H9 (cell line): ENCODE results near the gene NOL9. TPM values are rescaled to one million over a fixed set of nuclear protein-coding genes. Genes with fewer than 3 reads are reported as not detected.

Source experiments
- DNase-seq: peaks from one replicate; pipeline ENCODE4 v3.0.0-alpha.2; 2017
- H2AFZ ChIP-seq: one replicate; pipeline ENCODE4 v1.6.1; 2013; ENCODE audit warnings: mild to moderate bottlenecking, low read length, control low read depth, moderate library complexity
- H2AK5ac ChIP-seq: 2 replicates; pipeline ENCODE4 v1.6.1; 2013; ENCODE audit warnings: low read length, control low read depth, mixed read lengths; ENCODE audit not compliant: insufficient read length
- H2BK120ac ChIP-seq: one replicate; pipeline ENCODE4 v1.6.1; 2013; ENCODE audit warnings: low read depth, mild to moderate bottlenecking, low read length, control low read depth, inconsistent platforms; ENCODE audit not compliant: poor library complexity, severe bottlenecking
- H2BK12ac ChIP-seq: 2 replicates; pipeline ENCODE4 v1.6.1; 2013; ENCODE audit warnings: low read length, control low read depth, mixed read lengths, low read depth; ENCODE audit not compliant: insufficient read length
- H2BK15ac ChIP-seq: 2 replicates; pipeline ENCODE4 v1.6.1; 2013; ENCODE audit warnings: low read depth, low read length, control low read depth
- H2BK20ac ChIP-seq: one replicate; pipeline ENCODE4 v1.6.1; 2013; ENCODE audit warnings: low read depth, mild to moderate bottlenecking, low read length, control low read depth, inconsistent platforms; ENCODE audit not compliant: poor library complexity, severe bottlenecking
- H2BK5ac ChIP-seq: 2 replicates; pipeline ENCODE4 v1.6.1; 2013; ENCODE audit warnings: low read length, control low read depth, mixed read lengths; ENCODE audit not compliant: insufficient read length
- H3K14ac ChIP-seq: 2 replicates; pipeline ENCODE4 v1.6.1; 2013; ENCODE audit warnings: low read length, control low read depth; ENCODE audit not compliant: insufficient read depth
- H3K18ac ChIP-seq: 2 replicates; pipeline ENCODE4 v1.6.1; 2013; ENCODE audit warnings: low read depth, mild to moderate bottlenecking, mixed read lengths, low read length, control low read depth; ENCODE audit not compliant: insufficient read length
- H3K23ac ChIP-seq: 2 replicates; pipeline ENCODE4 v1.6.1; 2013; ENCODE audit warnings: low read length, control low read depth, mixed read lengths, low read depth; ENCODE audit not compliant: insufficient read length
- H3K23me2 ChIP-seq: 2 replicates; pipeline ENCODE4 v1.6.1; 2013; ENCODE audit warnings: low read depth, mild to moderate bottlenecking, mixed read lengths, low read length, control low read depth; ENCODE audit not compliant: insufficient read length, poor library complexity, severe bottlenecking
- H3K27ac ChIP-seq: 2 replicates; pipeline ENCODE4 v1.5.1; 2013; ENCODE audit warnings: low read length, control low read depth, mixed read lengths, low read depth; ENCODE audit not compliant: insufficient read length
- H3K27me3 ChIP-seq: 2 replicates; pipeline ENCODE4 v1.6.1; 2013; ENCODE audit warnings: low read length, control low read depth, inconsistent platforms; ENCODE audit not compliant: insufficient read depth
- H3K4ac ChIP-seq: 2 replicates; pipeline ENCODE4 v1.6.1; 2013; ENCODE audit warnings: low read depth, mild to moderate bottlenecking, control low read depth, inconsistent platforms, low read length, moderate library complexity
- H3K4me1 ChIP-seq: 2 replicates; pipeline ENCODE4 v1.6.1; 2013; ENCODE audit warnings: low read length, control low read depth, inconsistent platforms; ENCODE audit not compliant: insufficient read depth
- H3K4me2 ChIP-seq: 2 replicates; pipeline ENCODE4 v1.6.1; 2013; ENCODE audit warnings: low read length, control low read depth, mixed read lengths; ENCODE audit not compliant: insufficient read length, insufficient read depth
- H3K56ac ChIP-seq: 2 replicates; pipeline ENCODE4 v1.6.1; 2013; ENCODE audit warnings: low read depth, mild to moderate bottlenecking, mixed read lengths, low read length, control low read depth; ENCODE audit not compliant: insufficient read length
- H3K79me1 ChIP-seq: 2 replicates; pipeline ENCODE4 v1.6.1; 2013; ENCODE audit warnings: low read depth, mild to moderate bottlenecking, moderate library complexity, low read length, control low read depth, inconsistent platforms; ENCODE audit not compliant: insufficient read depth, poor library complexity, severe bottlenecking
- H3K79me2 ChIP-seq: 2 replicates; pipeline ENCODE4 v1.6.1; 2013; ENCODE audit warnings: low read length, control low read depth, inconsistent platforms; ENCODE audit not compliant: insufficient read depth
- H3K9ac ChIP-seq: 2 replicates; pipeline ENCODE4 v1.6.1; 2013; ENCODE audit warnings: low read length, control low read depth, mixed read lengths; ENCODE audit not compliant: insufficient read length; ENCODE audit errors: extremely low read depth
- H3K9me3 ChIP-seq: one replicate; pipeline ENCODE4 v1.6.1; 2013; ENCODE audit warnings: low read depth, low read length, inconsistent platforms; ENCODE audit not compliant: control insufficient read depth
- H3T11ph ChIP-seq: one replicate; pipeline ENCODE4 v1.6.1; 2013; ENCODE audit warnings: mild to moderate bottlenecking, low read length, control low read depth, inconsistent platforms
- H4K20me1 ChIP-seq: one replicate; pipeline ENCODE4 v1.6.1; 2013; ENCODE audit not compliant: control insufficient read depth, insufficient read length, insufficient read depth
- H4K5ac ChIP-seq: 2 replicates; pipeline ENCODE4 v1.6.1; 2013; ENCODE audit warnings: low read depth, mild to moderate bottlenecking, mixed read lengths, low read length, control low read depth; ENCODE audit not compliant: insufficient read length
- H4K8ac ChIP-seq: replicated peaks from 2 replicates; pipeline ENCODE4 v1.6.1; 2013; ENCODE audit warnings: low read length, control low read depth, mixed read lengths, low read depth; ENCODE audit not compliant: insufficient read length
- H4K91ac ChIP-seq: 2 replicates; pipeline ENCODE4 v1.6.1; 2013; ENCODE audit warnings: low read depth, mild to moderate bottlenecking, moderate library complexity, mixed read lengths, low read length, control low read depth; ENCODE audit not compliant: insufficient read length
- H3K27ac Mint-ChIP-seq, 3 experiments: 2 replicates in 2 of 3; 3 replicates in 1 of 3; pipeline ENCODE4 v1.8.0; 2020 to 2021; ENCODE audit warnings: mixed read lengths in 3 of 3, mild to moderate bottlenecking in 1 of 3, moderate library complexity in 1 of 3
- H3K27me3 Mint-ChIP-seq: 2 replicates; pipeline ENCODE4 v1.8.0; 2021; ENCODE audit warnings: low read depth, mild to moderate bottlenecking, moderate library complexity, mixed read lengths
- H3K36me3 Mint-ChIP-seq, 3 experiments: 2 replicates in 2 of 3; 3 replicates in 1 of 3; pipeline ENCODE4 v1.8.0; 2020 to 2021; ENCODE audit warnings: low read depth in 3 of 3, mixed read lengths in 3 of 3; ENCODE audit not compliant: insufficient read depth in 1 of 3
- H3K4me1 Mint-ChIP-seq, 2 experiments: 2 replicates each; pipeline ENCODE4 v1.8.0; 2020; ENCODE audit warnings: mixed read lengths in 2 of 2
- H3K4me3 Mint-ChIP-seq, 2 experiments: 2 replicates in 1 of 2; 3 replicates in 1 of 2; pipeline ENCODE4 v1.8.0; 2020 to 2021; ENCODE audit warnings: mild to moderate bottlenecking in 2 of 2, mixed read lengths in 2 of 2, moderate library complexity in 1 of 2
- H3K9me3 Mint-ChIP-seq, 2 experiments: 2 replicates in 1 of 2; 3 replicates in 1 of 2; pipeline ENCODE4 v1.8.0; 2020; ENCODE audit warnings: mild to moderate bottlenecking in 2 of 2, mixed read lengths in 2 of 2, moderate library complexity in 1 of 2
- WGBS: extraction: QIAGEN DNeasy Blood & Tissue Kit; methylation state at CpG from one replicate; pipeline ENCODE4 v1.1.7; 2013; ENCODE audit warnings: missing lambda C conversion rate, low lambda C conversion rate, mixed read lengths; ENCODE audit not compliant: insufficient read length; ENCODE audit errors: extremely low coverage; 5-methylcytosine and 5-hydroxymethylcytosine counted together
- total RNA-seq: library from RNA; stranded (reverse); gene quantifications from 2 replicates; pipeline ENCODE4 v1.2.1, GENCODE V29; 2021
- TF ChIP-seq, protein P1 (sequence below): fragments of 200-600 bp; sonication (generic); conservative IDR thresholded peaks from 3 replicates; pipeline ENCODE4 v1.8.0; 2021; ENCODE audit warnings: antibody characterized with exemption, mild to moderate bottlenecking

NOL9 gene
- total RNA-seq, 1 experiment from 2014 or later, result 50.4 TPM

DNA sequence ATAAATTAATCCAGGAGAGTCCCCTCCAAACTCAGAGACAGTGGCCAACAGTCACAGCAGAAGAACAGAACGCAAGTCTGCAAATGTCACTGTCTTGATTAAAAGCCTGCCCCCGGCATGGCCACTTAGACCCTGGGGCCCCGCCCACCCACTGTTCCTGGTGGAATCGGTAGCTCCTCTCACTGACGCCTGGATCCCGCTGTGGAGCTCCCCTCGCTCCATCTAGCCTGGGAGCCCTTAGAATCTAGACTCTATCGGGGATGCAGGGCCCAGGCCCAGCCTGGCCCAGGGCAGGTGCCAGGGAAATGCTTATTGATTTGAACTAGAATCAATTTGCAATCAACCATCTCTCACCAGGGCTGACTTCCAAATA lies 41.4 kb downstream of the NOL9 start:
- no peak overlapping the region for H2AFZ ChIP-seq
- no peaks in the 10 kb centered on the region for H3K27me3 ChIP-seq

More for the DNA sequence above, 41.4 kb downstream of the NOL9 start:
- Histone ChIP-seq H2BK120ac (no peak overlapping the region), H3K23ac (no peak overlapping the region), H3K4me1 (no peaks in the 10 kb centered on the region), H3K18ac (no peak overlapping the region), H3K9ac (no peak overlapping the region), H2BK5ac (no peak overlapping the region), H3K27ac (no peak overlapping the region), H4K8ac (no peak overlapping the region), H3K79me2 (no peaks in the 10 kb centered on the region), H3K14ac (no peak overlapping the region), H4K5ac (no peak overlapping the region), H3T11ph (no peak overlapping the region), H2BK15ac (no peak overlapping the region), H2AK5ac (no peak overlapping the region), H3K56ac (no peak overlapping the region), H3K9me3 (no peaks in the 10 kb centered on the region), H4K91ac (no peak overlapping the region), H2BK20ac (no peak overlapping the region), H3K4ac (no peak overlapping the region), H3K79me1 (no peaks in the 10 kb centered on the region), H3K4me2 (no peak overlapping the region), H3K23me2 (no peaks in the 10 kb centered on the region), H2BK12ac (no peak overlapping the region), H4K20me1 (no peaks in the 10 kb centered on the region)
- Mint-ChIP-seq H3K4me1 (no peaks in the 10 kb centered on the region), H3K4me3 (no peak overlapping the region), H3K27ac (no peak overlapping the region), H3K36me3 (no peaks in the 10 kb centered on the region), H3K27me3 (no peaks in the 10 kb centered on the region), H3K9me3 (no peaks in the 10 kb centered on the region)
- TF ChIP-seq, protein P1, sequence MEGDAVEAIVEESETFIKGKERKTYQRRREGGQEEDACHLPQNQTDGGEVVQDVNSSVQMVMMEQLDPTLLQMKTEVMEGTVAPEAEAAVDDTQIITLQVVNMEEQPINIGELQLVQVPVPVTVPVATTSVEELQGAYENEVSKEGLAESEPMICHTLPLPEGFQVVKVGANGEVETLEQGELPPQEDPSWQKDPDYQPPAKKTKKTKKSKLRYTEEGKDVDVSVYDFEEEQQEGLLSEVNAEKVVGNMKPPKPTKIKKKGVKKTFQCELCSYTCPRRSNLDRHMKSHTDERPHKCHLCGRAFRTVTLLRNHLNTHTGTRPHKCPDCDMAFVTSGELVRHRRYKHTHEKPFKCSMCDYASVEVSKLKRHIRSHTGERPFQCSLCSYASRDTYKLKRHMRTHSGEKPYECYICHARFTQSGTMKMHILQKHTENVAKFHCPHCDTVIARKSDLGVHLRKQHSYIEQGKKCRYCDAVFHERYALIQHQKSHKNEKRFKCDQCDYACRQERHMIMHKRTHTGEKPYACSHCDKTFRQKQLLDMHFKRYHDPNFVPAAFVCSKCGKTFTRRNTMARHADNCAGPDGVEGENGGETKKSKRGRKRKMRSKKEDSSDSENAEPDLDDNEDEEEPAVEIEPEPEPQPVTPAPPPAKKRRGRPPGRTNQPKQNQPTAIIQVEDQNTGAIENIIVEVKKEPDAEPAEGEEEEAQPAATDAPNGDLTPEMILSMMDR, result no peak
- no CpG with 5 or more reads among the region's 8 CpGs for WGBS
- no peak for DNase-seq
